DND-41 (cell line): ENCODE results near the gene EVI5L.

Experiments used
- CTCF ChIP-seq: IDR thresholded peaks from 2 replicates; pipeline ENCODE4 v1.5.1; 2012; ENCODE audit warnings: borderline replicate concordance, low read length, moderate library complexity, mild to moderate bottlenecking; ENCODE audit not compliant: poor library complexity, severe bottlenecking; ENCODE audit errors: extremely low read depth
- EZH2 ChIP-seq: IDR thresholded peaks from 3 replicates; pipeline ENCODE4 v1.6.1; 2012; ENCODE audit warnings: borderline replicate concordance, low read depth, mild to moderate bottlenecking, moderate library complexity, low read length, inconsistent platforms; ENCODE audit not compliant: severe bottlenecking

DNA sequence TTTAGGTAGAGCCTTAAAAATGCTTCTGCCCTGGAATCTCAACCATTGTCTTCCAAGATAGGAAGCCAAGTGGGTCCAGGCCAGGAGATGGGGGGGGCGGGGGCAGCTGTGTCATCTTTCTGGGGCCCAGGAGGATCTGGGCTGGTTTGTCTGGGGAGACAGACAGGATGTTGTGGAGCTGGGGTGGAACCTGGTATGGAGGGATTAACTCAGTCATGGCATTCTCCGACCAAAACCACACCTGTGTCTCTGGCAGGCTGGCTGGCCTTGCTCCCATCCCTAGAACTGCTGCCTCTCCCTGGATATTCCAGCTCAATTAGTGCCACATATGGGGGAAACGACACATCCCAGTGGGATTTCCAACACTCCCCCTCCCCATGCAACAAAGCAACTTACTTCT is 70.9 kb downstream of the EVI5L start:
- TF ChIP-seq CTCF (no peak), EZH2 (no peak)
